DOHH2 (cell line): ENCODE measurements around the gene TNRC6C.

ENCODE experiments used
- CTCF ChIP-seq: fragments of 200-600 bp; sonication (generic); IDR thresholded peaks from one replicate; pipeline ENCODE4 v1.5.1; 2014; ENCODE audit warnings: antibody characterized with exemption, mild to moderate bottlenecking, low read depth, low read length; ENCODE audit not compliant: poor library complexity, severe bottlenecking
- EZH2phosphoT487 ChIP-seq: fragments of 200-600 bp; sonication (generic); IDR thresholded peaks from 2 replicates; pipeline ENCODE4 v1.6.1; 2017; ENCODE audit warnings: borderline replicate concordance, mild to moderate bottlenecking, antibody characterized with exemption, low read length, moderate library complexity, mixed read lengths

- TF ChIP-seq EZH2phosphoT487 = no peak
- TF ChIP-seq CTCF = no peak
Observed at GRCh38 chr17:77929180-77929564, 29.3 kb upstream of the TNRC6C start.
